SK-N-SH (cell line): Measurements from ENCODE around the gene CYP46A1. TPM values are rescaled to one million over a fixed set of nuclear protein-coding genes. Genes with fewer than 3 reads are reported as not detected.

Experiments used
- CTCF ChIA-PET: fragments of 300-600, 350-600 bp; formaldehyde crosslinking; extraction: SDS; loops from one replicate; lab custom pipeline; 2021; lab: Yijun Ruan, JAX
- POLR2A ChIA-PET: fragments of 350-600 bp; sonication (Branson Sonifier 250); formaldehyde crosslinking; extraction: SDS; loops from one replicate; lab custom pipeline; 2020; ENCODE audit warnings: antibody characterized with exemption, inconsistent platforms; lab: Yijun Ruan, JAX
- DNase-seq: peaks from one replicate; pipeline ENCODE4 v3.0.0; 2012
- H2AFZ ChIP-seq: fragments of 200-600 bp; sonication (generic); 2 replicates; pipeline ENCODE4 v1.8.1; 2016; ENCODE audit warnings: antibody characterized with exemption, mild to moderate bottlenecking, low read depth
- H3F3A ChIP-seq: fragments of 200-600 bp; sonication (generic); replicated peaks from 2 replicates; pipeline ENCODE3; 2016; ENCODE audit warnings: antibody characterized with exemption, mild to moderate bottlenecking; ENCODE audit not compliant: insufficient read depth
- H3K27ac ChIP-seq, 2 experiments: fragments of 200-500 bp in 1 of 2; fragments of 200-600 bp in 1 of 2; sonication (Bioruptor generic) in 1 of 2; sonication (generic), shearing (Covaris generic) in 1 of 2; 2 replicates each; pipeline versions ENCODE4 v1.5.1 to v1.6.1; 2014 to 2016; ENCODE audit warnings: low read depth in 2 of 2, inconsistent platforms in 1 of 2, low read length in 1 of 2, mild to moderate bottlenecking in 1 of 2, mixed read lengths in 1 of 2
- H3K27me3 ChIP-seq: fragments of 200-600 bp; sonication (generic), shearing (Covaris generic); 2 replicates; pipeline ENCODE4 v1.6.1; 2016; ENCODE audit warnings: mixed run types; ENCODE audit not compliant: insufficient read depth
- H3K36me3 ChIP-seq, 2 experiments: fragments of 200-500 bp in 1 of 2; fragments of 200-600 bp in 1 of 2; sonication (Bioruptor generic) in 1 of 2; sonication (generic) in 1 of 2; replicated peaks in 1 of 2; 2 replicates each; pipeline versions ENCODE3 to v1.5.1; 2014 to 2016; ENCODE audit warnings: low read length in 1 of 2, mild to moderate bottlenecking in 1 of 2; ENCODE audit not compliant: insufficient read depth in 2 of 2, control insufficient read depth in 1 of 2
- H3K4me1 ChIP-seq, 2 experiments: fragments of 200-500 bp in 1 of 2; fragments of 200-600 bp in 1 of 2; sonication (Bioruptor generic) in 1 of 2; sonication (generic), shearing (Covaris generic) in 1 of 2; 2 replicates each; pipeline versions ENCODE4 v1.5.1 to v1.6.1; 2014 to 2016; ENCODE audit warnings: low read depth in 1 of 2, low read length in 1 of 2, mixed run types in 1 of 2; ENCODE audit not compliant: insufficient read depth in 2 of 2, control insufficient read depth in 1 of 2
- H3K4me2 ChIP-seq: fragments of 200-600 bp; sonication (generic), shearing (Covaris generic); 2 replicates; pipeline ENCODE4 v1.6.1; 2017; ENCODE audit warnings: mixed run types
- H3K4me3 ChIP-seq, 2 experiments: fragments of 200-500 bp in 1 of 2; fragments of 200-600 bp in 1 of 2; sonication (Bioruptor generic) in 1 of 2; sonication (generic), shearing (Covaris generic) in 1 of 2; 2 replicates each; pipeline versions ENCODE4 v1.5.1 to v1.8.1; 2014 to 2016; ENCODE audit warnings: low read depth in 2 of 2, inconsistent platforms in 1 of 2, low read length in 1 of 2, mild to moderate bottlenecking in 1 of 2, mixed read lengths in 1 of 2, moderate library complexity in 1 of 2
- H3K79me2 ChIP-seq: fragments of 200-600 bp; sonication (generic); 2 replicates; pipeline ENCODE4 v1.8.1; 2017; ENCODE audit warnings: mild to moderate bottlenecking; ENCODE audit not compliant: insufficient read depth
- H3K9ac ChIP-seq: fragments of 200-600 bp; sonication (generic); 2 replicates; pipeline ENCODE4 v1.6.1; 2017; ENCODE audit warnings: mixed run types
- H3K9me2 ChIP-seq: fragments of 200-600 bp; sonication (generic); 2 replicates; pipeline ENCODE4 v1.6.1; 2017; ENCODE audit warnings: mixed run types
- H3K9me3 ChIP-seq: fragments of 200-600 bp; sonication (generic); 2 replicates; pipeline ENCODE4 v1.6.1; 2017; ENCODE audit warnings: mixed run types, mild to moderate bottlenecking, moderate library complexity
- H4K20me1 ChIP-seq: fragments of 200-600 bp; sonication (generic); 2 replicates; pipeline ENCODE4 v1.6.1; 2017; ENCODE audit warnings: mild to moderate bottlenecking, mixed run types; ENCODE audit not compliant: insufficient read depth
- CHD2 ChIP-seq: fragments of 150-350 bp; IDR thresholded peaks from 2 replicates; pipeline ENCODE4 v1.6.1; 2018; ENCODE audit warnings: low read length; ENCODE audit not compliant: partially characterized antibody
- EZH2phosphoT487 ChIP-seq: fragments of 200-600 bp; sonication (generic); IDR thresholded peaks from 2 replicates; pipeline ENCODE4 v1.6.1; 2017; ENCODE audit warnings: low read depth, mixed run types, mild to moderate bottlenecking, antibody characterized with exemption, moderate library complexity, borderline replicate concordance
- FOXJ3 ChIP-seq: sonication (generic); formaldehyde crosslinking; IDR thresholded peaks from 2 replicates; pipeline ENCODE4 v1.5.1; 2020; ENCODE audit warnings: mild to moderate bottlenecking, missing genetic modification reagents
- FOXM1 ChIP-seq: IDR thresholded peaks from 2 replicates; pipeline ENCODE4 v1.4.0; 2012; ENCODE audit warnings: low read depth, mild to moderate bottlenecking
- IRF3 ChIP-seq: fragments of 150-350 bp; IDR thresholded peaks from 2 replicates; pipeline ENCODE4 v1.6.1; 2016; ENCODE audit warnings: mild to moderate bottlenecking, low read depth, low read length
- MXI1 ChIP-seq: IDR thresholded peaks from 2 replicates; pipeline ENCODE4 v1.6.1; 2012; ENCODE audit warnings: mild to moderate bottlenecking, low read depth, low read length, improper control_type of control experiment
- NFIC ChIP-seq: IDR thresholded peaks from 2 replicates; pipeline ENCODE4 v1.4.0; 2012; ENCODE audit warnings: borderline replicate concordance
- NRF1 ChIP-seq: IDR thresholded peaks from 2 replicates; pipeline ENCODE4 v1.6.1; 2012; ENCODE audit warnings: low read depth, mild to moderate bottlenecking, low read length
- POLR2AphosphoS5 ChIP-seq: IDR thresholded peaks from 2 replicates; pipeline ENCODE4 v1.6.1; 2012; ENCODE audit warnings: low read depth, low read length
- RFX5 ChIP-seq: IDR thresholded peaks from 2 replicates; pipeline ENCODE4 v1.6.1; 2012; ENCODE audit warnings: mild to moderate bottlenecking, improper control_type of control experiment, low read length
- RXRA ChIP-seq: IDR thresholded peaks from 2 replicates; pipeline ENCODE4 v1.4.0; 2012; ENCODE audit warnings: low read depth, mild to moderate bottlenecking, borderline replicate concordance
- SIN3A ChIP-seq: IDR thresholded peaks from 2 replicates; pipeline ENCODE4 v1.6.1; 2012; ENCODE audit warnings: low read depth, mild to moderate bottlenecking, low read length, moderate library complexity, borderline replicate concordance
- SMC3 ChIP-seq: IDR thresholded peaks from 2 replicates; pipeline ENCODE4 v1.6.1; 2012; ENCODE audit warnings: low read depth, low read length, improper control_type of control experiment
- TEAD4 ChIP-seq: IDR thresholded peaks from 2 replicates; pipeline ENCODE4 v1.4.0; 2012; ENCODE audit warnings: mild to moderate bottlenecking, borderline replicate concordance; ENCODE audit not compliant: insufficient read depth
- WGBS: methylation state at CpG from one replicate; pipeline ENCODE4 v1.1.6; 2017; ENCODE audit warnings: low lambda C conversion rate; 5-methylcytosine and 5-hydroxymethylcytosine counted together
- polyA plus RNA-seq, 3 experiments: library from polyadenylated mRNA; depleted of rRNA; stranded (reverse); fragments of >200 nt; gene quantifications; 2 replicates each; pipeline ENCODE4 v1.2.3, GENCODE V29; 2012
- TF ChIP-seq, protein P1 (sequence below): IDR thresholded peaks from 2 replicates; pipeline ENCODE4 v1.4.0; 2012; ENCODE audit warnings: low read depth, borderline replicate concordance
- TF ChIP-seq, protein P2 (sequence below): fragments of 200-600 bp; sonication (generic); IDR thresholded peaks from 2 replicates; pipeline ENCODE4 v1.6.1; 2017; ENCODE audit warnings: antibody characterized with exemption, mild to moderate bottlenecking, moderate library complexity
- TF ChIP-seq, protein P3 (sequence below): IDR thresholded peaks from 2 replicates; pipeline ENCODE4 v1.4.0; 2012; ENCODE audit warnings: low read depth
- TF ChIP-seq, protein P4 (sequence below): IDR thresholded peaks from 2 replicates; pipeline ENCODE4 v1.4.0; 2012; ENCODE audit warnings: low read depth, borderline replicate concordance

The CYP46A1 gene
- polyA plus RNA-seq, 1 of the 3 experiments (the other 2 are of a cell fraction) = 0.30 TPM

DNA sequence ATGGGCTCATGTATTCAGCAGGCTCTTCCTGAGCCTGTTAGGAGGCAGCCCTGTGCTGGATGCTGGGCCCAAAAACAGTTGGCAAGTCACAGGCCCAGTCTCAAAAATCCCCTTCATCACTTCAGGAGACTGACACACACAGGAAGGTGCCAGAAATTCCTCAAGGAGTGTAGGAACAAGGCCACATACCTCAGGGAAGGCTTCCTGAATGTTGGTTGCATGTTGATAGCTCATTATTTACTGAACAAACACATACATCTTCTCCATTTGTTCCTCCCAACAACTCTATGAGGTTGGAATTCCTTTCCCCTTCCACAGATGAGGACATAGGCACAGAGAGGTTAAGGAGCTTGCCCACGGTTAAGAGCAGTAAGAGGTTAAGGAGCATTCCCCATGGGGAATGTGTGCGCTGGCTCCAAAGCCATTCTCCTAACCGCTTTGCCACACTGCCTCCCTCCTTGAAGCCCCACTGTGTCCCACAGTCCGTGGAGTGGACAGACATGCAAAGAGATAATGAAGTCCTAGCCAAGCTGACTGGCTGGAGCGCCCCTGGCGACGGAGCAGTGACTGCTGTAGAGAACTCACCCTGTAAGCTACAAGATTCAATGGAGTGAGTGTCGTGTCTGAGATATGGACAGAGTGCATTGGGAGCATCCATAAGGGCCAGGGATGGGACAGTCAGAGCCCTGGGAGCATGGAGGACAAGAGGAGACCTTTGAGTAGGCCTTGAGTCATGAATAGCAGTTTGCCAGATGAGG lies 35.9 kb upstream of the CYP46A1 start:
- Histone ChIP-seq H3F3A (no peaks in the 10 kb centered on the region), H3K4me1 (no peaks in the 10 kb centered on the region; a peak in 1 of 4 replicates), H3K4me3 (no peak overlapping the region), H3K27ac (no peak overlapping the region), H3K9me2 (no peaks in the 10 kb centered on the region), H2AFZ (no peak overlapping the region), H3K9ac (no peak overlapping the region), H3K79me2 (no peaks in the 10 kb centered on the region), H3K9me3 (no peaks in the 10 kb centered on the region), H4K20me1 (no peaks in the 10 kb centered on the region), H3K36me3 (no peaks in the 10 kb centered on the region), H3K4me2 (no peak overlapping the region), H3K27me3 (no peaks in the 10 kb centered on the region)
- POLR2A ChIA-PET = no interaction called here
- TF ChIP-seq NRF1 = no peak
- no peak for TF ChIP-seq EZH2phosphoT487
- TF ChIP-seq CHD2 = no peak
- TF ChIP-seq SIN3A = no peak
- TF ChIP-seq SMC3 = no peak
- TF ChIP-seq, protein P1, sequence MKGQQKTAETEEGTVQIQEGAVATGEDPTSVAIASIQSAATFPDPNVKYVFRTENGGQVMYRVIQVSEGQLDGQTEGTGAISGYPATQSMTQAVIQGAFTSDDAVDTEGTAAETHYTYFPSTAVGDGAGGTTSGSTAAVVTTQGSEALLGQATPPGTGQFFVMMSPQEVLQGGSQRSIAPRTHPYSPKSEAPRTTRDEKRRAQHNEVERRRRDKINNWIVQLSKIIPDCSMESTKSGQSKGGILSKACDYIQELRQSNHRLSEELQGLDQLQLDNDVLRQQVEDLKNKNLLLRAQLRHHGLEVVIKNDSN = no peak
- no peak for TF ChIP-seq MXI1
- TF ChIP-seq RXRA = no peak
- no peak for TF ChIP-seq FOXJ3 (CRISPR knock-in tag)
- TF ChIP-seq, protein P2, sequence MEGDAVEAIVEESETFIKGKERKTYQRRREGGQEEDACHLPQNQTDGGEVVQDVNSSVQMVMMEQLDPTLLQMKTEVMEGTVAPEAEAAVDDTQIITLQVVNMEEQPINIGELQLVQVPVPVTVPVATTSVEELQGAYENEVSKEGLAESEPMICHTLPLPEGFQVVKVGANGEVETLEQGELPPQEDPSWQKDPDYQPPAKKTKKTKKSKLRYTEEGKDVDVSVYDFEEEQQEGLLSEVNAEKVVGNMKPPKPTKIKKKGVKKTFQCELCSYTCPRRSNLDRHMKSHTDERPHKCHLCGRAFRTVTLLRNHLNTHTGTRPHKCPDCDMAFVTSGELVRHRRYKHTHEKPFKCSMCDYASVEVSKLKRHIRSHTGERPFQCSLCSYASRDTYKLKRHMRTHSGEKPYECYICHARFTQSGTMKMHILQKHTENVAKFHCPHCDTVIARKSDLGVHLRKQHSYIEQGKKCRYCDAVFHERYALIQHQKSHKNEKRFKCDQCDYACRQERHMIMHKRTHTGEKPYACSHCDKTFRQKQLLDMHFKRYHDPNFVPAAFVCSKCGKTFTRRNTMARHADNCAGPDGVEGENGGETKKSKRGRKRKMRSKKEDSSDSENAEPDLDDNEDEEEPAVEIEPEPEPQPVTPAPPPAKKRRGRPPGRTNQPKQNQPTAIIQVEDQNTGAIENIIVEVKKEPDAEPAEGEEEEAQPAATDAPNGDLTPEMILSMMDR = no peak
- TF ChIP-seq TEAD4 = no peak
- TF ChIP-seq NFIC = no peak
- no peak for TF ChIP-seq FOXM1
- TF ChIP-seq, protein P3, sequence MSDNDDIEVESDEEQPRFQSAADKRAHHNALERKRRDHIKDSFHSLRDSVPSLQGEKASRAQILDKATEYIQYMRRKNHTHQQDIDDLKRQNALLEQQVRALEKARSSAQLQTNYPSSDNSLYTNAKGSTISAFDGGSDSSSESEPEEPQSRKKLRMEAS = no peak
- TF ChIP-seq IRF3 = no peak
- TF ChIP-seq RFX5 = no peak
- TF ChIP-seq POLR2AphosphoS5 = no peak
- TF ChIP-seq, protein P4, sequence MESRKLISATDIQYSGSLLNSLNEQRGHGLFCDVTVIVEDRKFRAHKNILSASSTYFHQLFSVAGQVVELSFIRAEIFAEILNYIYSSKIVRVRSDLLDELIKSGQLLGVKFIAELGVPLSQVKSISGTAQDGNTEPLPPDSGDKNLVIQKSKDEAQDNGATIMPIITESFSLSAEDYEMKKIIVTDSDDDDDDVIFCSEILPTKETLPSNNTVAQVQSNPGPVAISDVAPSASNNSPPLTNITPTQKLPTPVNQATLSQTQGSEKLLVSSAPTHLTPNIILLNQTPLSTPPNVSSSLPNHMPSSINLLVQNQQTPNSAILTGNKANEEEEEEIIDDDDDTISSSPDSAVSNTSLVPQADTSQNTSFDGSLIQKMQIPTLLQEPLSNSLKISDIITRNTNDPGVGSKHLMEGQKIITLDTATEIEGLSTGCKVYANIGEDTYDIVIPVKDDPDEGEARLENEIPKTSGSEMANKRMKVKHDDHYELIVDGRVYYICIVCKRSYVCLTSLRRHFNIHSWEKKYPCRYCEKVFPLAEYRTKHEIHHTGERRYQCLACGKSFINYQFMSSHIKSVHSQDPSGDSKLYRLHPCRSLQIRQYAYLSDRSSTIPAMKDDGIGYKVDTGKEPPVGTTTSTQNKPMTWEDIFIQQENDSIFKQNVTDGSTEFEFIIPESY = no peak
- no peak for DNase-seq
- WGBS = 94% methylated on average over 7 of the region's 8 CpGs
- CTCF ChIA-PET = no interaction called here
